Loucy (cell line): ENCODE measurements around the gene DEGS1.
A peak's percentile ranks its signal among the peaks of the same experiment; 100 is the strongest.

Experiments
- H2AFZ ChIP-seq: fragments of 200-600 bp; sonication (generic); 2 replicates; pipeline ENCODE4 v1.6.0; 2016; ENCODE audit warnings: antibody characterized with exemption, mild to moderate bottlenecking, low read length, moderate library complexity
- H3F3A ChIP-seq: fragments of 200-600 bp; 2 replicates; pipeline ENCODE4 v1.6.0; 2016; ENCODE audit warnings: antibody characterized with exemption, low read depth, mild to moderate bottlenecking
- H3K27me3 ChIP-seq: fragments of 200-600 bp; sonication (generic); 2 replicates; pipeline ENCODE4 v1.6.1; 2014; ENCODE audit warnings: low read length, mild to moderate bottlenecking; ENCODE audit not compliant: insufficient read depth, poor library complexity, severe bottlenecking
- H3K36me3 ChIP-seq: fragments of 200-600 bp; sonication (generic); 2 replicates; pipeline ENCODE4 v1.6.1; 2016; ENCODE audit warnings: low read length; ENCODE audit not compliant: insufficient read depth
- H3K4me1 ChIP-seq: fragments of 200-600 bp; sonication (generic); 2 replicates; pipeline ENCODE4 v1.5.1; 2014; ENCODE audit warnings: low read length, mild to moderate bottlenecking; ENCODE audit not compliant: insufficient read depth, poor library complexity, severe bottlenecking
- H3K4me2 ChIP-seq: fragments of 200-600 bp; sonication (generic); 2 replicates; pipeline ENCODE4 v1.6.0; 2014; ENCODE audit warnings: antibody characterized with exemption, low read length, low read depth, mild to moderate bottlenecking; ENCODE audit not compliant: poor library complexity, severe bottlenecking
- H3K4me3 ChIP-seq: fragments of 200-600 bp; sonication (generic); 2 replicates; pipeline ENCODE4 v1.5.1; 2014; ENCODE audit warnings: low read length, mild to moderate bottlenecking, mixed read lengths; ENCODE audit not compliant: poor library complexity, severe bottlenecking
- H3K79me2 ChIP-seq: fragments of 200-600 bp; sonication (generic); 2 replicates; pipeline ENCODE4 v1.6.1; 2014; ENCODE audit warnings: low read length; ENCODE audit not compliant: insufficient read depth
- H3K9ac ChIP-seq: fragments of 200-600 bp; sonication (generic); 2 replicates; pipeline ENCODE4 v1.6.0; 2014; ENCODE audit warnings: mild to moderate bottlenecking, low read depth, low read length, moderate library complexity; ENCODE audit not compliant: poor library complexity, severe bottlenecking
- H3K9me2 ChIP-seq: fragments of 200-600 bp; sonication (generic); replicated peaks from 2 replicates; pipeline ENCODE4 v1.6.1; 2016; ENCODE audit warnings: low read depth, low read length, mixed read lengths
- H3K9me3 ChIP-seq: fragments of 200-600 bp; sonication (generic); 2 replicates; pipeline ENCODE4 v1.6.1; 2014; ENCODE audit warnings: mild to moderate bottlenecking, antibody characterized with exemption, low read length, low read depth; ENCODE audit not compliant: insufficient read depth
- H4K20me1 ChIP-seq: fragments of 200-600 bp; sonication (generic); 2 replicates; pipeline ENCODE4 v1.6.0; 2014; ENCODE audit warnings: antibody characterized with exemption, low read length, mild to moderate bottlenecking; ENCODE audit not compliant: insufficient read depth, poor library complexity, severe bottlenecking
- EZH2phosphoT487 ChIP-seq: fragments of 200-600 bp; IDR thresholded peaks from 2 replicates; pipeline ENCODE4 v1.6.1; 2018; ENCODE audit warnings: antibody characterized with exemption, mild to moderate bottlenecking, moderate library complexity, borderline replicate concordance
- TF ChIP-seq, protein P1 (sequence below): fragments of 200-600 bp; sonication (generic); conservative IDR thresholded peaks from 2 replicates; pipeline ENCODE4 v1.5.1; 2014; ENCODE audit warnings: mild to moderate bottlenecking, antibody characterized with exemption, low read length

The DEGS1 gene

DNA sequence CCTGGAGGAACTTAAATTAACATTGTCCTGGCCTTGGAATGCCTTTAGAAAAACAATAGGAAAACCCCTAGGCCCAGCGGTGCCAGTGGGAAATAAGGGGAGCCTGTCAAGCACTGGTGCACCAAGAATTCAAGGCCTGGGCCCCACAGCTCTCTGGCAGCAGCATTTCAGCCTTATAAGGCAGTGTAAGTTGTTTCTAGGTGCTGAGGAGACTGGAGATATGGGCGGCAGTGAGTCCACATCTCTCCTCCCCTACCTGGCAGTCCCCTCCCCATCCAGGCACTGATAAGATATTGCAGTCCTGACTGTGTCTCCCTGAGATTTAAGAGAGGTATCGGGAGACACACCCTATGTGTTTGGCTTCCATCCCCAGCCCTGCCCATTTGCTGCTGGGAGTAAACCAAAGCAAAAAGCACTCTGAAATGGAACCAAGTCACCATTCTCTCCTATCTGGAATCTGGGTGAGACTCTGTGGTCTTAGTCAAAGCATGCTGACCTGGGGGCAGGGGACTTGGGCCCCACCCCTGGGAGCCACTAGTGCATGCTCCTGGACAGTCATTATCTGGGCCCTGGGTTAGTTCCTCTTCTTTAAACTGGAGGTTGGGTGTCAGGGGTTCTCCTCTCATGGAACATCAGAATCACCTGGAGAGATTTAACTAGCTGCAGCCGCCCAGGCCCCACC lies 30.5 kb downstream of the DEGS1 start:
- Histone ChIP-seq H4K20me1 (no peaks in the 10 kb centered on the region), H3F3A (no peaks in the 10 kb centered on the region), H3K9me2 (no peaks in the 10 kb centered on the region), H3K4me2 (no peak overlapping the region), H3K9me3 (no peaks in the 10 kb centered on the region), H2AFZ (no peak overlapping the region), H3K9ac (no peak overlapping the region), H3K27me3 (no peaks in the 10 kb centered on the region), H3K36me3 (no peaks in the 10 kb centered on the region), H3K4me3 (no peak overlapping the region), H3K79me2 (no peaks in the 10 kb centered on the region), H3K4me1 (no peaks in the 10 kb centered on the region)
- TF ChIP-seq, protein P1, sequence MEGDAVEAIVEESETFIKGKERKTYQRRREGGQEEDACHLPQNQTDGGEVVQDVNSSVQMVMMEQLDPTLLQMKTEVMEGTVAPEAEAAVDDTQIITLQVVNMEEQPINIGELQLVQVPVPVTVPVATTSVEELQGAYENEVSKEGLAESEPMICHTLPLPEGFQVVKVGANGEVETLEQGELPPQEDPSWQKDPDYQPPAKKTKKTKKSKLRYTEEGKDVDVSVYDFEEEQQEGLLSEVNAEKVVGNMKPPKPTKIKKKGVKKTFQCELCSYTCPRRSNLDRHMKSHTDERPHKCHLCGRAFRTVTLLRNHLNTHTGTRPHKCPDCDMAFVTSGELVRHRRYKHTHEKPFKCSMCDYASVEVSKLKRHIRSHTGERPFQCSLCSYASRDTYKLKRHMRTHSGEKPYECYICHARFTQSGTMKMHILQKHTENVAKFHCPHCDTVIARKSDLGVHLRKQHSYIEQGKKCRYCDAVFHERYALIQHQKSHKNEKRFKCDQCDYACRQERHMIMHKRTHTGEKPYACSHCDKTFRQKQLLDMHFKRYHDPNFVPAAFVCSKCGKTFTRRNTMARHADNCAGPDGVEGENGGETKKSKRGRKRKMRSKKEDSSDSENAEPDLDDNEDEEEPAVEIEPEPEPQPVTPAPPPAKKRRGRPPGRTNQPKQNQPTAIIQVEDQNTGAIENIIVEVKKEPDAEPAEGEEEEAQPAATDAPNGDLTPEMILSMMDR = no peak
- no peak for TF ChIP-seq EZH2phosphoT487

DNA sequence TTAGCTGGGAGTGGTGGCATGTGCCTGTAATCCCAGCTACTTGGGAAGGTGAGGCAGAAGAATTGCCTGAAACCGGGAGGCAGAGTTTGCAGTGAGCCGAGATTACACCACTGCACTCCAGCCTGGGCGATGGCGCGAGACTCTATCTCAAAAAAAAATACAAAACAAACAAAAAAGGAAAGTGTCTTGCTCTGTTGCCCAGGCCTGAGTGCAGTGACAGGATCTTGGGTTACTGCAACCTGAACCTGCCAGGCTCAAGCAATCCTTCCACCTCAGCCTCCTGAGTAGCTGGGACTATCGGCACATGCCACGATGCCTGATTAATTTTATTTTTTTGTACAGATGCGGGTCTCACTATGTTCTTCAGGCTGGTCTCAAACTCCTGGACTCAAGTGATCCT lies 33.3 kb downstream of the DEGS1 start:
- TF ChIP-seq, protein P1 = no peak
- TF ChIP-seq EZH2phosphoT487 = no peak

DNA sequence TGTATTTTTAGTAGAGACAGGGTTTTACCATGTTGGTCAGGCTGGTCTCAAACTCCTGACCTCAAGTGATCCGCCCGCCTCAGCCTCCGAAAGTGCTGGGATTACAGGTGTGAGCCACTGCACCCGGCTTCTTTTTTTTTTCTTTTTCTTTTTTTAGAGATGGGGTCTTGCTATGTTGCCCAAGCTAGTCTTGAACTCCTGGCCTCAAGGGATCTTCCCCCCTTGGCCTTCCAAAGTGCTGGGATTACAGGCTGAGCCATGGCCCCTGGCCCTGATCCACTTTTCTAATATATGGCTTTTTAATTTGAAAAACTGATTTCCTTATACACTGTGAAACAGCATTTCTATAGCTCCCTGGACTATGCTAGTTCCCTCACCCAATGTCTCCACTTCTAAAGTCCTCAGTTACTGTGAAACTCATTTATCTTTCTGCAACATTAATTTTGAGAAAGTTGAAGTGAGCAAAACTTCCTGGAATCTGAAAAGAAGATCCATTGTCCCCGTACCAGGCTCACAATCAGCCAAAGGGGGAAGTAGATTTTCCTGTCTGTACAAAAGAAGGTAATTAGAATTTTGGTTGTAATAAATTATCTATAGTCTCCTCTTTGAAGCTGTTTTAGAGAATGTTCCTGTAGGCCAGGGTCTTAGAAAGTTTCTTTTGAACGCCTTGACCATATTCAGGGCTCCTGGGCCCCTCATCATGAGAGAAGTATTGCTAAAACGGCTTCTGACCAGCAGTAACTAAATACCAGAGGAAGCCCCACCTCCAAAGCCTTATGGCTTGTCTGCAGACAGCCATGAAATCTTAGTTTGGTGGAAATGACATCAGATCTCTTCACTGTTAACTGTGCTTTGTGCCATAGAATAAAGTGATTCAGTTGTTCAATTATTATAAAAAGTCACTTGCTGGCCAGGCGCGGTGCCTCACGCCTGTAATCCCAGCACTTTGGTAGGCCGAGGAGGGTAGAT lies 34.9 kb downstream of the DEGS1 start:
- H3K9me2 ChIP-seq = no peaks in the 10 kb centered on the region
- H3K27me3 ChIP-seq = no peaks in the 10 kb centered on the region
- no peak for TF ChIP-seq EZH2phosphoT487
- TF ChIP-seq, protein P1 = no peak
- no peaks in the 10 kb centered on the region for H3K79me2 ChIP-seq
- no peak overlapping the region for H3K4me2 ChIP-seq
- H3K9ac ChIP-seq = no peak overlapping the region
- H3K4me3 ChIP-seq = no peak overlapping the region
- no peaks in the 10 kb centered on the region for H3F3A ChIP-seq
- H3K36me3 ChIP-seq = no peaks in the 10 kb centered on the region
- H3K4me1 ChIP-seq = no peaks in the 10 kb centered on the region
- H2AFZ ChIP-seq = peak overlapping the region; percentile 85
- no peaks in the 10 kb centered on the region for H3K9me3 ChIP-seq
- H4K20me1 ChIP-seq = no peaks in the 10 kb centered on the region

More for the DNA sequence above, 33.3 kb downstream of the DEGS1 start:
- Histone ChIP-seq H3F3A (no peaks in the 10 kb centered on the region), H3K9me3 (no peaks in the 10 kb centered on the region), H3K27me3 (no peaks in the 10 kb centered on the region), H3K4me3 (no peak overlapping the region), H3K36me3 (no peaks in the 10 kb centered on the region), H3K9ac (no peak overlapping the region), H3K4me2 (no peak overlapping the region), H3K79me2 (no peaks in the 10 kb centered on the region), H2AFZ (no peak overlapping the region), H3K4me1 (no peaks in the 10 kb centered on the region), H4K20me1 (no peaks in the 10 kb centered on the region), H3K9me2 (no peaks in the 10 kb centered on the region)
